Peyer's patch (tissue), 4 donors: Measurements from ENCODE around the gene MTHFSD.

ENCODE experiments used
- POLR2A ChIP-seq, 2 donors: fragments of 450-650 bp; IDR thresholded peaks; one replicate each; pipeline ENCODE4 v1.5.1; 2017; ENCODE audit warnings: antibody characterized with exemption in 2 of 2, mild to moderate bottlenecking in 2 of 2, moderate library complexity in 2 of 2
- TF ChIP-seq, protein P1 (sequence below), 6 experiments: fragments of 450-650 bp in 4 of 6; fragments of 200-600 bp in 2 of 6; sonication (generic) in 1 of 6; IDR thresholded peaks; one replicate each; pipeline ENCODE4 v1.5.1; 2017 to 2019; ENCODE audit warnings: antibody characterized with exemption in 6 of 6, mild to moderate bottlenecking in 3 of 6, moderate library complexity in 1 of 6

DNA sequence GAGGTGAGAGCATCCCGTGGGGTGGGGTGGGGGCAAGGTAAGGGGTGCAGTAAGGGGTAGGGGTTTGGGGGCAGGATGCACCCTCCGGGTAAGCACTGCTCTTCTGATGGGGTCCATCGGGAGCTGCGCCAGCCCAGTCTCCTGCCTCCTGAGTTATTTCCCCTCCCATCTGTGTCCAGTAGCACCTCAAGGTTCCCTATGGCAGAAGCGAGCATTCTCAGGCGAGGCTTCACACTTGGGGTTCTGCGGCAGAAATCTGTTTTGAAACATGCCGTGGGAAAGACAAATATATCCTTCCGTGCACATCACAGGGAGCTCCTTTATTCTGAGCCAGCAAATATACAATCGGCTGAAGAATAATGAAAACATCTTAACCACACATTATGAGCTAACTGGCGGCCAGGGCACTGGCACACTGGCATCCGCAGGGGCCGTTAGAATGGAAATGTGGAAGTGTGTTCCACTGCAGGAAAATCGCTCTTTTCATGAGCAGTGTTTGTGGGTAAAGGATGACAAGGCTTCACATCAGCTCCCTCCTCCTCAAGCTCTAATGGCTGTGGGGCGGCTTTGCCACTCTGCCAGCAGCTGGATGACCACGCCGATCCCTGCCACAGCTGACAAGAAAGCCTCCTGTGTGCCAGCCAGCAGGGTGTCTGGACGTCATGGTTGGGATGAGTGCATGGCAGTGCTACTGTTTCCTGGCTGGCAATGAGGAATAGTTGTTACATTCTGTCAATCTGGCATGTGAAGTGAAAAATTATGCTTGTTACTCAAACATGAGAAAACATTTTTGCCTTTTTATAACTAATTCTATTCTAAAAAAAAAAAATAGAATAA lies 20.0 kb downstream of the MTHFSD start:
- TF ChIP-seq, protein P1, sequence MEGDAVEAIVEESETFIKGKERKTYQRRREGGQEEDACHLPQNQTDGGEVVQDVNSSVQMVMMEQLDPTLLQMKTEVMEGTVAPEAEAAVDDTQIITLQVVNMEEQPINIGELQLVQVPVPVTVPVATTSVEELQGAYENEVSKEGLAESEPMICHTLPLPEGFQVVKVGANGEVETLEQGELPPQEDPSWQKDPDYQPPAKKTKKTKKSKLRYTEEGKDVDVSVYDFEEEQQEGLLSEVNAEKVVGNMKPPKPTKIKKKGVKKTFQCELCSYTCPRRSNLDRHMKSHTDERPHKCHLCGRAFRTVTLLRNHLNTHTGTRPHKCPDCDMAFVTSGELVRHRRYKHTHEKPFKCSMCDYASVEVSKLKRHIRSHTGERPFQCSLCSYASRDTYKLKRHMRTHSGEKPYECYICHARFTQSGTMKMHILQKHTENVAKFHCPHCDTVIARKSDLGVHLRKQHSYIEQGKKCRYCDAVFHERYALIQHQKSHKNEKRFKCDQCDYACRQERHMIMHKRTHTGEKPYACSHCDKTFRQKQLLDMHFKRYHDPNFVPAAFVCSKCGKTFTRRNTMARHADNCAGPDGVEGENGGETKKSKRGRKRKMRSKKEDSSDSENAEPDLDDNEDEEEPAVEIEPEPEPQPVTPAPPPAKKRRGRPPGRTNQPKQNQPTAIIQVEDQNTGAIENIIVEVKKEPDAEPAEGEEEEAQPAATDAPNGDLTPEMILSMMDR (IDR thresholded peaks at IDR 0.05), result no peak
- no peak for TF ChIP-seq POLR2A (IDR thresholded peaks at IDR 0.05)
